ENCODE results near the gene SRL.

- TF ChIP-seq POLR2A (IDR thresholded peaks at IDR 0.05; ENCODE audit: low read length) (no peak), GATA1 (IDR thresholded peaks at IDR 0.05; ENCODE audit: low read depth, low read length) (no peak)
Measured at GRCh38 chr16:4203748-4204147, 38.1 kb downstream of the SRL start.

All from erythroblast (primary cell).